Smooth muscle cell (in vitro differentiated cells): ENCODE data around the gene HCN4. TPM values are rescaled to one million over a fixed set of nuclear protein-coding genes. Genes with fewer than 3 reads are reported as not detected.

ENCODE experiments used
- DNase-seq: peaks from one replicate; lab custom pipeline; 2025; ENCODE audit not compliant: unreplicated experiment; lab: John Stamatoyannopoulos, UW
- H2AFZ ChIP-seq: fragments of 200-600 bp; sonication (generic); 2 replicates; pipeline ENCODE4 v1.6.0; 2016; ENCODE audit warnings: antibody characterized with exemption, low read depth, mild to moderate bottlenecking
- H3F3A ChIP-seq: fragments of 200-600 bp; sonication (generic); 2 replicates; pipeline ENCODE4 v1.6.0; 2017; ENCODE audit warnings: antibody characterized with exemption, low read depth
- H3K27ac ChIP-seq: fragments of 200-600 bp; sonication (generic); 2 replicates; pipeline ENCODE4 v1.5.1; 2016; ENCODE audit warnings: low read depth, mild to moderate bottlenecking
- H3K27me3 ChIP-seq: fragments of 200-600 bp; sonication (generic); 2 replicates; pipeline ENCODE4 v1.6.1; 2016; ENCODE audit warnings: low read depth, mild to moderate bottlenecking
- H3K36me3 ChIP-seq: fragments of 200-600 bp; sonication (generic); 2 replicates; pipeline ENCODE4 v1.5.1; 2016; ENCODE audit warnings: low read depth
- H3K4me1 ChIP-seq: fragments of 200-600 bp; sonication (generic); 2 replicates; pipeline ENCODE4 v1.5.1; 2016; ENCODE audit warnings: low read depth
- H3K4me2 ChIP-seq: fragments of 200-600 bp; sonication (generic); 2 replicates; pipeline ENCODE4 v1.6.0; 2016; ENCODE audit warnings: mild to moderate bottlenecking
- H3K4me3 ChIP-seq: fragments of 200-600 bp; sonication (generic); 2 replicates; pipeline ENCODE4 v1.5.1; 2016; ENCODE audit warnings: mild to moderate bottlenecking
- H3K79me2 ChIP-seq: fragments of 200-600 bp; sonication (generic); 2 replicates; pipeline ENCODE4 v1.6.0; 2016; ENCODE audit warnings: low read depth, mild to moderate bottlenecking
- H3K9ac ChIP-seq: fragments of 200-600 bp; sonication (generic); 2 replicates; pipeline ENCODE4 v1.6.0; 2016; ENCODE audit warnings: low read depth
- H3K9me3 ChIP-seq: fragments of 200-600 bp; sonication (generic); replicated peaks from 2 replicates; pipeline ENCODE4 v1.5.1; 2016; ENCODE audit warnings: low read depth
- H4K20me1 ChIP-seq: fragments of 200-600 bp; sonication (generic); 2 replicates; pipeline ENCODE4 v1.6.0; 2016; ENCODE audit warnings: low read depth
- WGBS: methylation state at CpG from one replicate; pipeline ENCODE4 v1.1.7; 2016; ENCODE audit warnings: low lambda C conversion rate; 5-methylcytosine and 5-hydroxymethylcytosine counted together
- polyA plus RNA-seq: library from polyadenylated mRNA; unstranded; fragments of >200 nt; fragmentation: Nextera tagmentation; extraction: Ambion mirVana; gene quantifications from 2 replicates; pipeline ENCODE4 v1.2.1, GENCODE V29; 2016
- total RNA-seq: library from RNA; depleted of rRNA; stranded (reverse); fragments of >200 nt; gene quantifications from 2 replicates; pipeline ENCODE4 v1.2.3, GENCODE V29; 2014
- TF ChIP-seq, protein P1 (sequence below): fragments of 200-600 bp; sonication (generic); IDR thresholded peaks from 2 replicates; pipeline ENCODE4 v1.5.1; 2017; ENCODE audit warnings: borderline replicate concordance, mild to moderate bottlenecking, antibody characterized with exemption; ENCODE audit not compliant: insufficient read depth, poor library complexity, severe bottlenecking

The HCN4 gene
- total and polyA plus RNA-seq, 2 experiments from 2014 or later: 0.07 TPM; not detected in 1

- Histone ChIP-seq H3K27me3 (peaks cover 4% of the 10 kb centered on the region), H3K9me3 (no peaks in the 10 kb centered on the region), H3K36me3 (no peaks in the 10 kb centered on the region), H3K4me3 (no peak overlapping the region), H3F3A (no peaks in the 10 kb centered on the region), H3K9ac (no peak overlapping the region), H3K79me2 (no peaks in the 10 kb centered on the region), H3K4me2 (no peak overlapping the region), H2AFZ (no peak overlapping the region), H3K4me1 (no peaks in the 10 kb centered on the region), H4K20me1 (no peaks in the 10 kb centered on the region), H3K27ac (no peak overlapping the region)
- WGBS: 43% methylated on average over 9 of the region's 9 CpGs
- TF ChIP-seq, protein P1, sequence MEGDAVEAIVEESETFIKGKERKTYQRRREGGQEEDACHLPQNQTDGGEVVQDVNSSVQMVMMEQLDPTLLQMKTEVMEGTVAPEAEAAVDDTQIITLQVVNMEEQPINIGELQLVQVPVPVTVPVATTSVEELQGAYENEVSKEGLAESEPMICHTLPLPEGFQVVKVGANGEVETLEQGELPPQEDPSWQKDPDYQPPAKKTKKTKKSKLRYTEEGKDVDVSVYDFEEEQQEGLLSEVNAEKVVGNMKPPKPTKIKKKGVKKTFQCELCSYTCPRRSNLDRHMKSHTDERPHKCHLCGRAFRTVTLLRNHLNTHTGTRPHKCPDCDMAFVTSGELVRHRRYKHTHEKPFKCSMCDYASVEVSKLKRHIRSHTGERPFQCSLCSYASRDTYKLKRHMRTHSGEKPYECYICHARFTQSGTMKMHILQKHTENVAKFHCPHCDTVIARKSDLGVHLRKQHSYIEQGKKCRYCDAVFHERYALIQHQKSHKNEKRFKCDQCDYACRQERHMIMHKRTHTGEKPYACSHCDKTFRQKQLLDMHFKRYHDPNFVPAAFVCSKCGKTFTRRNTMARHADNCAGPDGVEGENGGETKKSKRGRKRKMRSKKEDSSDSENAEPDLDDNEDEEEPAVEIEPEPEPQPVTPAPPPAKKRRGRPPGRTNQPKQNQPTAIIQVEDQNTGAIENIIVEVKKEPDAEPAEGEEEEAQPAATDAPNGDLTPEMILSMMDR: no peak
- peak; percentile 6 for DNase-seq
Measured at GRCh38 chr15:73346735-73347312, 21.9 kb downstream of the HCN4 start.

DNA sequence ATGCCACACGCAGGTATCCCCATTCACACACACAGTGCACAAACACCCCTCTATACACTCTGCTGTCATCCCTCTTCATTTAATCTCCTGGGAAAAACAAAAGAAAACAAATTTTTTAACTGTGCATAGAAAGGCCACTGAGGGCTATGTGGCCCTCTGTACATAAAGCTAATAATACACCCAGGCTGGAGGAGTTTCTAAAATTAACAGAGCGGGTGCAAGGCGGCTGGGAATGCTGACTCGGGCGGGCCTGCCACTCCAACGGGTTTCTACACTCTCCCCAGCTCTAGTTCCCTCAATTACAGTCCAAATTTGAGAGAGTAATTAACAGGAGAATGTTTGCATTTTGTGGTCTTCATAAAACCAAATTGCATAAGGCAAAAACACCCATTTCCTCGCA, 23.1 kb downstream of the HCN4 start:
- WGBS: 83% methylated on average over 7 of the region's 7 CpGs
- H3K27ac ChIP-seq: no peak overlapping the region
- H3K4me1 ChIP-seq: no peaks in the 10 kb centered on the region
- no peak overlapping the region for H3K9ac ChIP-seq
- H3K9me3 ChIP-seq: no peaks in the 10 kb centered on the region
- H4K20me1 ChIP-seq: no peaks in the 10 kb centered on the region
- no peak overlapping the region for H3K4me2 ChIP-seq
- H3K4me3 ChIP-seq: no peak overlapping the region
- H2AFZ ChIP-seq: no peak overlapping the region
- TF ChIP-seq, protein P1: no peak
- no peaks in the 10 kb centered on the region for H3K79me2 ChIP-seq
- no peak for DNase-seq
- H3K27me3 ChIP-seq: peaks cover 4% of the 10 kb centered on the region
- no peaks in the 10 kb centered on the region for H3F3A ChIP-seq
- no peaks in the 10 kb centered on the region for H3K36me3 ChIP-seq

DNA sequence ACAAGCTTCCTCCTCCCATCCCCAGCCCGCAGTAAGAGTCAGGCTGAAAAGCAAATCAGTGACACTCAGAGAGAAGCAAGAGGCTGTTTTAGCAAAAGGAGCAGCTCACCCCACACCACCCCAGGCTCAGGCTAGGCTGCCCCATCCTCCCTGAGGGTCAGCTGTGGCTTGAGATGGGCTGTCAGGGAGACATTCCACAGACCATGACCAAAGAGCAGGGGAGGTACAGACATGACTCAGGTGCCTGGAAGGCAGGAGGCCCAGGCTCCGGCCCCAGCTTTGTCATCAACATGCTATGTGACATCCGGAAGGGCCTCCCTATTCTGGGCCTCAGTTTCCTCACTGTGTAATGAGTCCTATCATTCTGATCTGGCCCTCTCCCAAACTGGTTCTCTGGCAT, 24.7 kb downstream of the HCN4 start:
- Histone ChIP-seq H3K4me1 (no peaks in the 10 kb centered on the region), H3K9ac (no peak overlapping the region), H2AFZ (no peak overlapping the region), H3K4me2 (no peak overlapping the region), H3K79me2 (no peaks in the 10 kb centered on the region), H3K27me3 (no peaks in the 10 kb centered on the region), H3K4me3 (no peak overlapping the region), H4K20me1 (no peaks in the 10 kb centered on the region), H3F3A (no peaks in the 10 kb centered on the region), H3K9me3 (no peaks in the 10 kb centered on the region), H3K36me3 (no peaks in the 10 kb centered on the region), H3K27ac (no peak overlapping the region)
- TF ChIP-seq, protein P1: no peak
- DNase-seq: no peak
- WGBS: 59% methylated on average over 3 of the region's 3 CpGs
